Vagina (tissue), 2 donors: ENCODE results near the gene C5orf34. TPM values are rescaled to one million over a fixed set of nuclear protein-coding genes. Genes with fewer than 3 reads are reported as not detected.
"Not testable (repeated sequence)": the region's sequence is repeated elsewhere in the genome, so short reads cannot be mapped to it uniquely, and the experiment has no call there.

Experiments
- DNase-seq, 2 donors: peaks; one replicate each; pipeline ENCODE4 v3.0.0-alpha.2; 2017; ENCODE audit errors: extremely low spot score in 2 of 2
- H3K27ac ChIP-seq: fragments of 200-600 bp; sonication (generic); one replicate; pipeline ENCODE4 v1.5.1; 2019
- H3K27me3 ChIP-seq: fragments of 200-600 bp; sonication (generic); one replicate; pipeline ENCODE4 v1.5.1; 2019
- H3K36me3 ChIP-seq, 2 donors: fragments of 200-600 bp; sonication (generic); one replicate each; pipeline ENCODE4 v1.5.1; 2017 to 2019
- H3K4me1 ChIP-seq: fragments of 200-600 bp; sonication (generic); one replicate; pipeline ENCODE4 v1.5.1; 2019
- H3K4me3 ChIP-seq, 2 donors: fragments of 200-600 bp; sonication (generic); 1 replicate in 1 of 2; 2 replicates in 1 of 2; pipeline ENCODE4 v1.5.1; 2016 to 2019
- H3K9me3 ChIP-seq: fragments of 200-600 bp; sonication (generic); one replicate; pipeline ENCODE4 v1.5.1; 2019
- POLR2A ChIP-seq, 2 donors: fragments of 450-650 bp; IDR thresholded peaks; one replicate each; pipeline ENCODE4 v1.6.1; 2017; ENCODE audit warnings: antibody characterized with exemption in 2 of 2, mild to moderate bottlenecking in 2 of 2, moderate library complexity in 2 of 2
- POLR2AphosphoS5 ChIP-seq, 2 donors: sonication (generic); formaldehyde crosslinking; IDR thresholded peaks; one replicate each; pipeline ENCODE4 v1.9.0; 2017; ENCODE audit warnings: antibody characterized with exemption in 2 of 2, mild to moderate bottlenecking in 2 of 2, low read depth in 1 of 2; ENCODE audit not compliant: insufficient read depth in 1 of 2
- intact Hi-C: fragments of 100-400 bp; cut with DNase I; formaldehyde crosslinking; loops from one replicate; pipeline ENCODE4 v1.15.1; 2023
- total RNA-seq: library from RNA; depleted of rRNA; stranded (reverse); fragments of >200 nt; gene quantifications from one replicate; pipeline ENCODE4 v1.2.3, GENCODE V29; 2016
- TF ChIP-seq, protein P1 (sequence below), 3 experiments: fragments of 450-650 bp in 2 of 3; fragments of 200-600 bp in 1 of 3; sonication (generic) in 1 of 3; IDR thresholded peaks; one replicate each; pipeline ENCODE4 v1.5.1; 2017 to 2019; ENCODE audit warnings: antibody characterized with exemption in 3 of 3, mild to moderate bottlenecking in 2 of 3, moderate library complexity in 2 of 3

The C5orf34 gene
- total RNA-seq, 1 donor from 2014 or later: not detected

DNA sequence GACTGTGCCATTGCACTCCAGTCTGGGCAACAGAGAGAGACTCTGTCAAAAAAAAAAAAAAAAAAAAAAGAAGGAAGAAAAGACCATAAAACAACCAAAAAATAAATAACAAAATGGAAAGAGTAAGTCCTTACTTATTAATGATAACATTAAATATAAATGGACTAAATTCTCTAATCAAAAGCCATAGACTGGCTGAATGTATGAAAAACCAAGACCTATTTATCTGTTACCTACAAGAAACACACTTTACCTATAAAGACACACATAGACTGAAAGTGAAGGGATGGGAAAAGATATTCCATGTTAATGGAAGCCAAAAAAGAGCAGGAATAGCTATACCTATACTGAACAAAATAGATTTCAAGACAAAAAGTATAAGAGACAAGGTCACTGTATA lies 47.8 kb downstream of the C5orf34 start:
- no peak for DNase-seq
- Histone ChIP-seq H3K36me3 (peaks cover 0 to 19% of the 10 kb centered on the region in 2 donors), H3K4me3 (no peak overlapping the region), H3K4me1 (no peaks in the 10 kb centered on the region), H3K9me3 (no peaks in the 10 kb centered on the region), H3K27ac (no peak overlapping the region), H3K27me3 (no peaks in the 10 kb centered on the region)
- intact Hi-C loops: no loop called here
- TF ChIP-seq, protein P1, sequence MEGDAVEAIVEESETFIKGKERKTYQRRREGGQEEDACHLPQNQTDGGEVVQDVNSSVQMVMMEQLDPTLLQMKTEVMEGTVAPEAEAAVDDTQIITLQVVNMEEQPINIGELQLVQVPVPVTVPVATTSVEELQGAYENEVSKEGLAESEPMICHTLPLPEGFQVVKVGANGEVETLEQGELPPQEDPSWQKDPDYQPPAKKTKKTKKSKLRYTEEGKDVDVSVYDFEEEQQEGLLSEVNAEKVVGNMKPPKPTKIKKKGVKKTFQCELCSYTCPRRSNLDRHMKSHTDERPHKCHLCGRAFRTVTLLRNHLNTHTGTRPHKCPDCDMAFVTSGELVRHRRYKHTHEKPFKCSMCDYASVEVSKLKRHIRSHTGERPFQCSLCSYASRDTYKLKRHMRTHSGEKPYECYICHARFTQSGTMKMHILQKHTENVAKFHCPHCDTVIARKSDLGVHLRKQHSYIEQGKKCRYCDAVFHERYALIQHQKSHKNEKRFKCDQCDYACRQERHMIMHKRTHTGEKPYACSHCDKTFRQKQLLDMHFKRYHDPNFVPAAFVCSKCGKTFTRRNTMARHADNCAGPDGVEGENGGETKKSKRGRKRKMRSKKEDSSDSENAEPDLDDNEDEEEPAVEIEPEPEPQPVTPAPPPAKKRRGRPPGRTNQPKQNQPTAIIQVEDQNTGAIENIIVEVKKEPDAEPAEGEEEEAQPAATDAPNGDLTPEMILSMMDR (IDR thresholded peaks at IDR 0.05): no peak
- TF ChIP-seq POLR2A (IDR thresholded peaks at IDR 0.05) (no peak), POLR2AphosphoS5 (IDR thresholded peaks at IDR 0.05; ENCODE audit: insufficient read depth in 1 of 2, low read depth in 1 of 2) (no peak)

DNA sequence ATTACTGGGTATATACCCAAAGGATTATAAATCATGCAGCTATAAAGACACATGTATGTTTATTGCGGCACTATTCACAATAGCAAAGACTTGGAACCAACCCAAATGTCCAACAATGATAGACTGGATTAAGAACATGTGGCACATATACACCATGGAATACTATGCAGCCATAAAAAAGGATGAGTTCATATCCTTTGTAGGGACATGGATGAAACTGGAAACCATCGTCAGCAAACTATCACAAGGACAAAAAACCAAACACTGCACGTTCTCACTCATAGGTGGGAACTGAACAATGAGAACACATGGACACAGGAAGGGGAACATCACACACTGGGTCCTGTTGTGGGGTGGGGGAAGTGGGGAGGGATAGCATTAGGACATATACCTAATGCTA lies 49.5 kb downstream of the C5orf34 start:
- intact Hi-C loops, H3K4me3 ChIP-seq, H3K9me3 ChIP-seq, H3K27me3 ChIP-seq, H3K27ac ChIP-seq, H3K4me1 ChIP-seq, DNase-seq: not testable (repeated sequence)
- peaks cover 0 to 18% of the 10 kb centered on the region in 2 donors for H3K36me3 ChIP-seq

DNA sequence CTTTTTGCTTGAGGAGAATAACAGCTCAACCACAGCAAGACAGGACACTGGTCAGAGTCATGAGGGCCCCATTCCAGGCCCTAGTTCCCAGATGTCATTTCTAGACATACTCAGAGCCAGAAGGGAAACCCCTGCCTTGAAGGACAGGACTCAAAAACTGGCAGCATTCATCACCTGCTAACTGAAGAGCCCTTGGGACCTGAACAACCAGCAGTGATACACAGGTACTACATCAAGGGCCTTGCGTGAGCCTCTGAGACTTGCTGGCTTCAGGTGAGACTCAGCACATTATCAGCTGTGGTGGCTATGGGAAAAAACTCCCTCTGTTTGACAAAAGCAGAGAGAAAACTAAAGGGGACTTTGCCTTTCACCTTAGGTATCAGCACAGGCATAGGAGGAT lies 53.9 kb downstream of the C5orf34 start:
- intact Hi-C loops: no loop called here
- Histone ChIP-seq H3K4me3 (no peak overlapping the region), H3K27me3 (no peaks in the 10 kb centered on the region), H3K36me3 (peaks cover 0 to 4% of the 10 kb centered on the region in 2 donors), H3K4me1 (no peaks in the 10 kb centered on the region), H3K9me3 (no peaks in the 10 kb centered on the region), H3K27ac (no peak overlapping the region)
- no peak for DNase-seq
- TF ChIP-seq POLR2AphosphoS5 (IDR thresholded peaks at IDR 0.05; ENCODE audit: insufficient read depth in 1 of 2, low read depth in 1 of 2): no peak
- TF ChIP-seq, protein P1 (IDR thresholded peaks at IDR 0.05): no peak
- no peak for TF ChIP-seq POLR2A (IDR thresholded peaks at IDR 0.05)

DNA sequence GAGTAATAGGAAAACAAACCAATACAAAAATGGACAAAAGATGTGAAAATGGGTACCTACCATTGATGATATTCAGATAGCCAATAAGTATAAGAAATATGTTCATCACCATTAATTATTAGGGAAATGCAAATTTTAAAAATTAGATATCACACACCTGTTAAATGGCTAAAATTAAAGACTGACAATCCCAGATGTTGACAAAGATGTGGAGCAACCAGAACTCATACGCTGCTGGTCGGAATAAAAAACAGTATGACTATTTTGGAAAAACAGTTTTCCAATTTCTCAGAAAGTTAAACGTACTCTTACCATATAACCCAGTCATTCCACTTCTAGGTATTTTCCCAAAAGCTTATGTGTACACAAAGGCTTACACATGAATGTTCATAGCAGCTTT lies 58.4 kb downstream of the C5orf34 start:
- intact Hi-C loops: no loop called here
- Histone ChIP-seq H3K27me3 (no peaks in the 10 kb centered on the region), H3K27ac (no peak overlapping the region), H3K4me1 (no peaks in the 10 kb centered on the region), H3K9me3 (no peaks in the 10 kb centered on the region), H3K36me3 (peaks cover 0 to 4% of the 10 kb centered on the region in 2 donors), H3K4me3 (no peak overlapping the region)
- TF ChIP-seq POLR2AphosphoS5 (IDR thresholded peaks at IDR 0.05; ENCODE audit: insufficient read depth in 1 of 2, low read depth in 1 of 2): no peak
- TF ChIP-seq POLR2A (IDR thresholded peaks at IDR 0.05): no peak
- TF ChIP-seq, protein P1 (IDR thresholded peaks at IDR 0.05): no peak
- no peak for DNase-seq

DNA sequence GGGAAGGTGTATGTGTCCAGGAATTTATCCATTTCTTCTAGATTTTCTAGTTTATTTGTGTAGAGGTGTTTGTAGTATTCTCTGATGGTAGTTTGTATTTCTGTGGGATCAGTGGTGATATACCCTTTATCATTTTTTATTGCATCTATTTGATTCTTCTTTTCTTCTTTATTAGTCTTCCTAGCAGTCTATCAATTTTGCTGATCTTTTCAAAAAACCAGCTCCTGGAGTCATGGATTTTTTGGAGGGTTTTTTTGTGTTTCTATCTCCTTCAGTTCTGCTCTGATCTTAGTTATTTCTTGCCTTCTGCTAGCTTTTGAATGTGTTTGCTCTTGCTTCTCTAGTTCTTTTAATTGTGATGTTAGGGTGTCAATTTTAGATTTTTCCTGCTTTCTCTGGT lies 73.4 kb downstream of the C5orf34 start:
- H3K9me3 ChIP-seq, intact Hi-C loops, H3K27me3 ChIP-seq, DNase-seq, H3K27ac ChIP-seq, H3K4me3 ChIP-seq, H3K4me1 ChIP-seq: not testable (repeated sequence)
- peaks cover 0 to 14% of the 10 kb centered on the region in 2 donors for H3K36me3 ChIP-seq

DNA sequence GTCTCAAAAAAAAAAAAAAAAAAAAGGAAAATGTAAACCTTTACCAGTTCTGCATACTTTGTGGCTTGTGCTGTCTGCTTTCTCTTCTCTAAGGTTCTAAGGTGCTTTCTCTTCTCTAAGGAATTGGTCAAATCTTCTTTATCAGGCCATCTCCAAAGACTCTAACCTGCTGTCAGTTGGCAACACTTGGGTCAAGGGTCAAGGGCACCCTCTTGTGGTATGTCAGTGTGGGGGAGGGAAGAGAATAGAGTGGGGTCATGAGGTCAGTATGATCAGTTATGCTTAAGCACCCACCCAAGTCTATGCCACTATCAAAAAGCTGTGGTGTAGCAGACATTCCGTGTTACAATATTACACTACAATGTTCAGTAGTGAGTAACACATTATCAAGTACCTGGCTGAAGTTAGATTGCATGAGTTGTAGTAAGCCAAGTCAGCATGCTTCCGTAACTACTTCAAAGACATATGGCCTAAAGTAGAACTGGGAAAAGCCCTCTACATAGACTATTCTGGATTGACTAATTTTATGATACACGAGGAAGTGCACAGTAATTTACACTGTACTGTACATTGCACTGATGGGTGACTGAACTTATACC lies 77.8 kb downstream of the C5orf34 start:
- no peaks in the 10 kb centered on the region for H3K36me3 ChIP-seq
- no peak overlapping the region for H3K27ac ChIP-seq
- no peak for DNase-seq
- intact Hi-C loops: no loop called here
- no peaks in the 10 kb centered on the region for H3K9me3 ChIP-seq
- no peak overlapping the region for H3K4me3 ChIP-seq
- H3K4me1 ChIP-seq: peaks cover 14% of the 10 kb centered on the region
- no peak for TF ChIP-seq POLR2A (IDR thresholded peaks at IDR 0.05)
- TF ChIP-seq, protein P1 (IDR thresholded peaks at IDR 0.05): no peak
- no peak for TF ChIP-seq POLR2AphosphoS5 (IDR thresholded peaks at IDR 0.05; ENCODE audit: insufficient read depth in 1 of 2, low read depth in 1 of 2)
- no peaks in the 10 kb centered on the region for H3K27me3 ChIP-seq

Other genes with a start within 250 kb of the C5orf34 start
- 68.0 TPM for gene HMGCS1, start 201.7 kb downstream of the C5orf34 start, total RNA-seq
- gene CCL28, start 102.8 kb downstream of the C5orf34 start, total RNA-seq: 0.74 TPM
- gene TMEM267, start 31.3 kb downstream of the C5orf34 start, total RNA-seq: 12.8 TPM
- 67.0 TPM for gene PAIP1, start 41.9 kb upstream of the C5orf34 start, total RNA-seq
- gene NNT, start 88.0 kb upstream of the C5orf34 start, total RNA-seq: 40.3 TPM